ENCODE results near the gene RBMX. TPM values are rescaled to one million over a fixed set of nuclear protein-coding genes. Genes with fewer than 3 reads are reported as not detected.

RBMX gene
- total and polyA plus RNA-seq, 2 donors (not counting 3 experiments of a cell fraction or from before 2014, with no cell fraction given), result 117 to 235 TPM

GRCh38 chrX:136861877-136862276 lies 18.6 kb downstream of the RBMX start:
- no peaks in the 10 kb centered on the region for H3K9me1 ChIP-seq (replicated peaks; ENCODE audit: control insufficient read depth, extremely low read depth, insufficient read depth, low read length)
- dilution Hi-C loops (cut with MboI; ENCODE audit: extremely low pct_ligation_motif_present, low sequenced_read_pairs) (no loop called here), intact Hi-C loops (cut with micrococcal nuclease) (no loop called here)
- TF ChIP-seq EZH2 (IDR thresholded peaks at IDR 0.05; ENCODE audit: borderline replicate concordance, low read depth, low read length, severe bottlenecking) (no peak), FOS (IDR thresholded peaks at IDR 0.05; ENCODE audit: borderline replicate concordance, insufficient read depth, low read length) (no peak), MYC (IDR thresholded peaks at IDR 0.05; ENCODE audit: low read depth, low read length) (no peak), POLR2A (IDR thresholded peaks at IDR 0.05; ENCODE audit: low read depth, low read length) (no peak)
- TF ChIP-seq, protein P1, sequence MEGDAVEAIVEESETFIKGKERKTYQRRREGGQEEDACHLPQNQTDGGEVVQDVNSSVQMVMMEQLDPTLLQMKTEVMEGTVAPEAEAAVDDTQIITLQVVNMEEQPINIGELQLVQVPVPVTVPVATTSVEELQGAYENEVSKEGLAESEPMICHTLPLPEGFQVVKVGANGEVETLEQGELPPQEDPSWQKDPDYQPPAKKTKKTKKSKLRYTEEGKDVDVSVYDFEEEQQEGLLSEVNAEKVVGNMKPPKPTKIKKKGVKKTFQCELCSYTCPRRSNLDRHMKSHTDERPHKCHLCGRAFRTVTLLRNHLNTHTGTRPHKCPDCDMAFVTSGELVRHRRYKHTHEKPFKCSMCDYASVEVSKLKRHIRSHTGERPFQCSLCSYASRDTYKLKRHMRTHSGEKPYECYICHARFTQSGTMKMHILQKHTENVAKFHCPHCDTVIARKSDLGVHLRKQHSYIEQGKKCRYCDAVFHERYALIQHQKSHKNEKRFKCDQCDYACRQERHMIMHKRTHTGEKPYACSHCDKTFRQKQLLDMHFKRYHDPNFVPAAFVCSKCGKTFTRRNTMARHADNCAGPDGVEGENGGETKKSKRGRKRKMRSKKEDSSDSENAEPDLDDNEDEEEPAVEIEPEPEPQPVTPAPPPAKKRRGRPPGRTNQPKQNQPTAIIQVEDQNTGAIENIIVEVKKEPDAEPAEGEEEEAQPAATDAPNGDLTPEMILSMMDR (IDR thresholded peaks at IDR 0.05; ENCODE audit: extremely low read depth in 1 of 2, insufficient read depth in 1 of 2, low read depth in 1 of 2, low read length in 2 of 2), result no peak
- H4K20me1 ChIP-seq (replicated peaks; ENCODE audit: control insufficient read depth, extremely low read depth, insufficient read depth, low read length), result no peaks in the 10 kb centered on the region
- H3K9me3 ChIP-seq (replicated peaks; ENCODE audit: control insufficient read depth, insufficient read depth, low read length), result no peaks in the 10 kb centered on the region
- no peaks in the 10 kb centered on the region for H3K4me1 ChIP-seq (ENCODE audit: control insufficient read depth, extremely low read depth, insufficient read depth, low read length)
- POLR2A ChIA-PET, result interaction anchor here (1.1 kb wide), 1 partner anchor 19 kb away, joined by 6 read pairs; the partner anchor contains the start of gene RBMX
- no peak for FAIRE-seq
- no peak overlapping the region for H2AFZ ChIP-seq (ENCODE audit: low read depth, low read length)
- H3K79me2 ChIP-seq (ENCODE audit: control insufficient read depth, insufficient read depth, low read length), result no peaks in the 10 kb centered on the region
- H3K4me3 ChIP-seq (replicated peaks in 1 of 3; ENCODE audit: insufficient read depth in 1 of 3, low read depth in 1 of 3, low read length in 3 of 3), result no peak overlapping the region
- no peak overlapping the region for H3K27ac ChIP-seq (ENCODE audit: insufficient read depth, low read depth, low read length)
- H3K27me3 ChIP-seq (ENCODE audit: control insufficient read depth in 2 of 2, insufficient read depth in 2 of 2, low read length in 2 of 2), result no peaks in the 10 kb centered on the region
- no TSS peak for BruUV-seq (replicated peaks)
- no peak for DNase-seq (ENCODE audit: low read depth, low spot score)
- CTCF ChIA-PET, result no interaction called here
- H3K9ac ChIP-seq (replicated peaks; ENCODE audit: extremely low read depth, insufficient read depth, low read length), result no peak overlapping the region
- no peak overlapping the region for H3K4me2 ChIP-seq (ENCODE audit: insufficient read depth, low read length)
- peaks cover 0 to 6% of the 10 kb centered on the region in 2 experiments for H3K36me3 ChIP-seq (ENCODE audit: control insufficient read depth in 2 of 2, extremely low read depth in 1 of 2, insufficient read depth in 2 of 2, low read length in 2 of 2)

- no peaks in the 10 kb centered on the region for H3K9me1 ChIP-seq (replicated peaks; ENCODE audit: control insufficient read depth, extremely low read depth, insufficient read depth, low read length)
- H3K9ac ChIP-seq (replicated peaks; ENCODE audit: extremely low read depth, insufficient read depth, low read length), result no peak overlapping the region
- TF ChIP-seq GATA2 (IDR thresholded peaks at IDR 0.05; ENCODE audit: insufficient read depth, insufficient read length, low read depth, low read length) (no peak), JUN (IDR thresholded peaks at IDR 0.05; ENCODE audit: borderline replicate concordance, insufficient read depth, insufficient read length, low read depth) (no peak), POLR2A (IDR thresholded peaks at IDR 0.05; ENCODE audit: low read depth, low read length) (no peak), MYC (IDR thresholded peaks at IDR 0.05; ENCODE audit: low read depth, low read length) (no peak), FOS (IDR thresholded peaks at IDR 0.05; ENCODE audit: borderline replicate concordance, insufficient read depth, low read length) (no peak), POLR2AphosphoS5 (IDR thresholded peaks at IDR 0.05; ENCODE audit: insufficient read depth, low read depth, low read length) (no peak), EZH2 (IDR thresholded peaks at IDR 0.05; ENCODE audit: borderline replicate concordance, low read depth, low read length, severe bottlenecking) (no peak)
- TF ChIP-seq, protein P1 (IDR thresholded peaks at IDR 0.05; ENCODE audit: extremely low read depth in 1 of 2, insufficient read depth in 1 of 2, low read depth in 1 of 2, low read length in 2 of 2), result no peak
- TF ChIP-seq, protein P2, sequence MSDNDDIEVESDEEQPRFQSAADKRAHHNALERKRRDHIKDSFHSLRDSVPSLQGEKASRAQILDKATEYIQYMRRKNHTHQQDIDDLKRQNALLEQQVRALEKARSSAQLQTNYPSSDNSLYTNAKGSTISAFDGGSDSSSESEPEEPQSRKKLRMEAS (IDR thresholded peaks at IDR 0.05; ENCODE audit: insufficient read depth, insufficient read length), result no peak
- ChIA-PET CTCF (no interaction called here), POLR2A (no interaction called here)
- H3K4me3 ChIP-seq (replicated peaks in 1 of 3; ENCODE audit: insufficient read depth in 1 of 3, low read depth in 1 of 3, low read length in 3 of 3), result no peak overlapping the region
- no peaks in the 10 kb centered on the region for H3K4me1 ChIP-seq (ENCODE audit: control insufficient read depth, extremely low read depth, insufficient read depth, low read length)
- H3K27me3 ChIP-seq (ENCODE audit: control insufficient read depth in 2 of 2, insufficient read depth in 2 of 2, low read length in 2 of 2), result no peaks in the 10 kb centered on the region
- no peak overlapping the region for H2AFZ ChIP-seq (ENCODE audit: low read depth, low read length)
- intact Hi-C loops (cut with micrococcal nuclease), result no loop called here
- peaks cover 0 to 4% of the 10 kb centered on the region in 2 experiments for H3K36me3 ChIP-seq (ENCODE audit: control insufficient read depth in 2 of 2, extremely low read depth in 1 of 2, insufficient read depth in 2 of 2, low read length in 2 of 2)
- BruUV-seq (replicated peaks), result no TSS peak
- dilution Hi-C loops (cut with MboI; ENCODE audit: extremely low pct_ligation_motif_present, low sequenced_read_pairs), result no loop called here
- FAIRE-seq (no peak), DNase-seq (ENCODE audit: low read depth, low spot score) (no peak)
- no peaks in the 10 kb centered on the region for H3K9me3 ChIP-seq (replicated peaks; ENCODE audit: control insufficient read depth, insufficient read depth, low read length)
- H4K20me1 ChIP-seq (replicated peaks; ENCODE audit: control insufficient read depth, extremely low read depth, insufficient read depth, low read length), result no peaks in the 10 kb centered on the region
- H3K4me2 ChIP-seq (ENCODE audit: insufficient read depth, low read length), result no peak overlapping the region
- no peak overlapping the region for H3K27ac ChIP-seq (ENCODE audit: insufficient read depth, low read depth, low read length)
- H3K79me2 ChIP-seq (ENCODE audit: control insufficient read depth, insufficient read depth, low read length), result no peaks in the 10 kb centered on the region
Measured at GRCh38 chrX:136858007-136858756, 22.3 kb downstream of the RBMX start.

Data from endothelial cell of umbilical vein (primary cell).